SK-N-SH (cell line): ENCODE measurements around the gene CEP55.

Experiments used
- CTCF ChIP-seq: fragments of 200-600 bp; sonication (generic); IDR thresholded peaks from 2 replicates; pipeline ENCODE4 v1.6.1; 2017; ENCODE audit warnings: antibody characterized with exemption, mild to moderate bottlenecking, moderate library complexity
- EP300 ChIP-seq, 2 experiments: IDR thresholded peaks; 2 replicates each; pipeline versions ENCODE4 v1.4.0 to v1.6.1; 2012; ENCODE audit warnings: borderline replicate concordance in 1 of 2, low read depth in 1 of 2, low read length in 1 of 2
- FOXM1 ChIP-seq: IDR thresholded peaks from 2 replicates; pipeline ENCODE4 v1.4.0; 2012; ENCODE audit warnings: low read depth, mild to moderate bottlenecking
- GATA2 ChIP-seq: sonication (generic); formaldehyde crosslinking; IDR thresholded peaks from 2 replicates; pipeline ENCODE4 v1.5.0; 2020; ENCODE audit warnings: mild to moderate bottlenecking, missing genetic modification reagents
- MAX ChIP-seq: IDR thresholded peaks from 2 replicates; pipeline ENCODE4 v1.4.0; 2012; ENCODE audit warnings: low read depth
- MEF2A ChIP-seq: IDR thresholded peaks from 2 replicates; pipeline ENCODE4 v1.4.0; 2012; ENCODE audit warnings: low read depth, borderline replicate concordance
- PBX3 ChIP-seq: IDR thresholded peaks from 2 replicates; pipeline ENCODE4; 2012
- POLR2AphosphoS5 ChIP-seq: IDR thresholded peaks from 2 replicates; pipeline ENCODE4 v1.6.1; 2012; ENCODE audit warnings: low read depth, low read length
- RFX5 ChIP-seq: IDR thresholded peaks from 2 replicates; pipeline ENCODE4 v1.6.1; 2012; ENCODE audit warnings: mild to moderate bottlenecking, improper control_type of control experiment, low read length
- SIN3A ChIP-seq: IDR thresholded peaks from 2 replicates; pipeline ENCODE4 v1.6.1; 2012; ENCODE audit warnings: low read depth, mild to moderate bottlenecking, low read length, moderate library complexity, borderline replicate concordance
- SMC3 ChIP-seq: IDR thresholded peaks from 2 replicates; pipeline ENCODE4 v1.6.1; 2012; ENCODE audit warnings: low read depth, low read length, improper control_type of control experiment
- TAF1 ChIP-seq: IDR thresholded peaks from 2 replicates; pipeline ENCODE4 v1.6.1; 2012; ENCODE audit warnings: low read depth, mild to moderate bottlenecking, low read length, moderate library complexity, borderline replicate concordance
- TEAD4 ChIP-seq: IDR thresholded peaks from 2 replicates; pipeline ENCODE4 v1.4.0; 2012; ENCODE audit warnings: mild to moderate bottlenecking, borderline replicate concordance; ENCODE audit not compliant: insufficient read depth

GRCh38 chr10:93547522-93547921 lies 51.1 kb downstream of the CEP55 start:
- TF ChIP-seq CTCF (no peak), POLR2AphosphoS5 (no peak), MEF2A (no peak), EP300 (IDR thresholded peaks at IDR 0.05; ENCODE audit: borderline replicate concordance in 1 of 2, low read depth in 1 of 2, low read length in 1 of 2) (no peak), PBX3 (no peak), TAF1 (no peak), FOXM1 (no peak), SMC3 (no peak), GATA2 (CRISPR knock-in tag) (no peak), TEAD4 (no peak), RFX5 (no peak), SIN3A (no peak), MAX (no peak)
